Stimulated activated naive CD8-positive, alpha-beta T cell treated with anti-CD3 and anti-CD28 coated beads, Interleukin-15, amount 100 ng/mL, for 72 hours (primary cell): Measurements from ENCODE around the gene RNF222.
"Not testable (repeated sequence)": the region's sequence is repeated elsewhere in the genome, so short reads cannot be mapped to it uniquely, and the experiment has no call there.

Experiments used
- ATAC-seq: fragments of 150-1000 bp; cut with Tn5 transposase; 2 replicates; pipeline ENCODE4 v1.10.0; 2021; ENCODE audit warnings: mild to moderate bottlenecking, moderate library complexity
- DNase-seq, 2 donors: peaks; one replicate each; pipeline ENCODE4 v3.0.0; 2021 to 2022
- H3K27ac Mint-ChIP-seq, 2 donors: one replicate each; pipeline ENCODE4 v1.8.0; 2022; ENCODE audit warnings: mild to moderate bottlenecking in 2 of 2, mixed read lengths in 2 of 2, moderate library complexity in 2 of 2
- H3K27me3 Mint-ChIP-seq: one replicate; pipeline ENCODE4 v1.8.0; 2022; ENCODE audit warnings: mixed read lengths
- H3K4me1 Mint-ChIP-seq: one replicate; pipeline ENCODE4 v1.8.0; 2022; ENCODE audit warnings: mild to moderate bottlenecking, mixed read lengths
- H3K4me3 Mint-ChIP-seq, 2 donors: one replicate each; pipeline ENCODE4 v1.8.0; 2022; ENCODE audit warnings: mild to moderate bottlenecking in 2 of 2, mixed read lengths in 2 of 2, moderate library complexity in 1 of 2
- H3K9me3 Mint-ChIP-seq, 2 donors: one replicate each; pipeline ENCODE4 v1.8.0; 2022; ENCODE audit warnings: mixed read lengths in 2 of 2

The RNF222 gene

GRCh38 chr17:8376271-8377067 is 21.2 kb downstream of the RNF222 start, which contains the start of gene KRABD2:
Gene KRABD2 (minus strand): TSS chr17:8376704.
- H3K27ac Mint-ChIP-seq = peak within 1 kb of the TSS; percentile 84 to 93
- ATAC-seq (peak; percentile 99), DNase-seq (peak; percentile 87 to 91)
- H3K4me3 Mint-ChIP-seq = peak within 1 kb of the TSS; percentile 80 to 90
- no peaks in the 10 kb centered on the region for H3K27me3 Mint-ChIP-seq
- H3K4me1 Mint-ChIP-seq = peaks cover 61% of the 10 kb centered on the region
- no peaks in the 10 kb centered on the region for H3K9me3 Mint-ChIP-seq

- Mint-ChIP-seq H3K4me1 (peaks cover 55% of the 10 kb centered on the region), H3K4me3 (peak overlapping the region; percentile 80 to 90), H3K27me3 (no peaks in the 10 kb centered on the region), H3K27ac (peak overlapping the region; percentile 84 to 93), H3K9me3 (no peaks in the 10 kb centered on the region)
- no peak for ATAC-seq
- DNase-seq = no peak
Measured at GRCh38 chr17:8375738-8376259, 21.8 kb downstream of the RNF222 start.

- H3K4me1 Mint-ChIP-seq = peaks cover 36% of the 10 kb centered on the region
- not testable (repeated sequence) for H3K27me3 Mint-ChIP-seq, H3K4me3 Mint-ChIP-seq, ATAC-seq, DNase-seq, H3K9me3 Mint-ChIP-seq
- H3K27ac Mint-ChIP-seq = peak overlapping the region in 1 of 2 donors; percentile 46
Measured at GRCh38 chr17:8373856-8374255, 23.8 kb downstream of the RNF222 start.

GRCh38 chr17:8372422-8372821 is 25.2 kb downstream of the RNF222 start:
- DNase-seq (no peak), ATAC-seq (no peak)
- no peak overlapping the region for H3K27ac Mint-ChIP-seq
- peaks cover 21% of the 10 kb centered on the region for H3K4me1 Mint-ChIP-seq
- H3K4me3 Mint-ChIP-seq = no peak overlapping the region
- no peaks in the 10 kb centered on the region for H3K9me3 Mint-ChIP-seq
- H3K27me3 Mint-ChIP-seq = no peaks in the 10 kb centered on the region

GRCh38 chr17:8371786-8372185 is 25.8 kb downstream of the RNF222 start:
- Mint-ChIP-seq H3K4me3 (no peak overlapping the region), H3K27ac (no peak overlapping the region), H3K27me3 (no peaks in the 10 kb centered on the region), H3K4me1 (peaks cover 16% of the 10 kb centered on the region), H3K9me3 (no peaks in the 10 kb centered on the region)
- ATAC-seq (no peak), DNase-seq (no peak)

- ATAC-seq (no peak), DNase-seq (no peak)
- no peaks in the 10 kb centered on the region for H3K9me3 Mint-ChIP-seq
- H3K4me3 Mint-ChIP-seq = no peak overlapping the region
- no peak overlapping the region for H3K27ac Mint-ChIP-seq
- H3K4me1 Mint-ChIP-seq = peaks cover under 1% of the 10 kb centered on the region
- no peaks in the 10 kb centered on the region for H3K27me3 Mint-ChIP-seq
Measured at GRCh38 chr17:8369944-8370343, 27.7 kb downstream of the RNF222 start.

GRCh38 chr17:8368193-8368592 is 29.4 kb downstream of the RNF222 start:
- Mint-ChIP-seq H3K27ac (no peak overlapping the region), H3K9me3 (no peaks in the 10 kb centered on the region), H3K4me3 (no peak overlapping the region), H3K27me3 (no peaks in the 10 kb centered on the region), H3K4me1 (no peaks in the 10 kb centered on the region)
- ATAC-seq (no peak), DNase-seq (no peak)

- Mint-ChIP-seq H3K27me3 (no peaks in the 10 kb centered on the region), H3K27ac (no peak overlapping the region), H3K9me3 (no peaks in the 10 kb centered on the region), H3K4me3 (no peak overlapping the region), H3K4me1 (no peaks in the 10 kb centered on the region)
- DNase-seq (no peak), ATAC-seq (no peak)
Measured at GRCh38 chr17:8366231-8366630, 31.4 kb downstream of the RNF222 start.

GRCh38 chr17:8365143-8365542 is 32.5 kb downstream of the RNF222 start:
- Mint-ChIP-seq H3K4me1 (peaks cover 2% of the 10 kb centered on the region), H3K27me3 (no peaks in the 10 kb centered on the region), H3K27ac (peak overlapping the region in 1 of 2 donors; percentile 51), H3K4me3 (no peak overlapping the region), H3K9me3 (no peaks in the 10 kb centered on the region)
- DNase-seq (no peak), ATAC-seq (no peak)

GRCh38 chr17:8362651-8363332 is 34.8 kb downstream of the RNF222 start:
- Mint-ChIP-seq H3K4me1 (peaks cover 11% of the 10 kb centered on the region), H3K4me3 (no peak overlapping the region), H3K27me3 (no peaks in the 10 kb centered on the region), H3K27ac (no peak overlapping the region), H3K9me3 (no peaks in the 10 kb centered on the region)
- ATAC-seq (no peak), DNase-seq (no peak)

GRCh38 chr17:8360751-8361150 is 36.9 kb downstream of the RNF222 start:
- Mint-ChIP-seq H3K4me3 (no peak overlapping the region), H3K4me1 (peaks cover 11% of the 10 kb centered on the region), H3K27ac (no peak overlapping the region), H3K27me3 (no peaks in the 10 kb centered on the region), H3K9me3 (no peaks in the 10 kb centered on the region)
- DNase-seq (no peak), ATAC-seq (no peak)

GRCh38 chr17:8360260-8360659 is 37.4 kb downstream of the RNF222 start:
- ATAC-seq (no peak), DNase-seq (no peak)
- Mint-ChIP-seq H3K27ac (no peak overlapping the region), H3K4me3 (no peak overlapping the region), H3K9me3 (no peaks in the 10 kb centered on the region), H3K4me1 (peaks cover 11% of the 10 kb centered on the region), H3K27me3 (no peaks in the 10 kb centered on the region)

- Mint-ChIP-seq H3K9me3 (no peaks in the 10 kb centered on the region), H3K4me3 (no peak overlapping the region), H3K27me3 (no peaks in the 10 kb centered on the region), H3K4me1 (peaks cover 11% of the 10 kb centered on the region), H3K27ac (no peak overlapping the region)
- no peak for DNase-seq
- no peak for ATAC-seq
Measured at GRCh38 chr17:8359769-8360168, 37.9 kb downstream of the RNF222 start.

GRCh38 chr17:8357910-8358309 is 39.7 kb downstream of the RNF222 start:
- ATAC-seq = no peak
- H3K4me1 Mint-ChIP-seq = peaks cover 11% of the 10 kb centered on the region

GRCh38 chr17:8354236-8354635 is 43.4 kb downstream of the RNF222 start:
- H3K4me1 Mint-ChIP-seq = no peaks in the 10 kb centered on the region
- H3K4me3 Mint-ChIP-seq = no peak overlapping the region
- DNase-seq (no peak), ATAC-seq (no peak)
- peak overlapping the region in 1 of 2 donors; percentile 16 for H3K27ac Mint-ChIP-seq
- peaks cover 13% of the 10 kb centered on the region for H3K27me3 Mint-ChIP-seq
- no peaks in the 10 kb centered on the region for H3K9me3 Mint-ChIP-seq

More at GRCh38 chr17:8357910-8358309, 39.7 kb downstream of the RNF222 start:
- no peak overlapping the region for H3K27ac Mint-ChIP-seq
- H3K9me3 Mint-ChIP-seq = no peaks in the 10 kb centered on the region
- no peaks in the 10 kb centered on the region for H3K27me3 Mint-ChIP-seq
- DNase-seq = no peak
- H3K4me3 Mint-ChIP-seq = no peak overlapping the region

- peak overlapping the region in 1 of 2 donors; percentile 19 for H3K27ac Mint-ChIP-seq
- ATAC-seq (no peak), DNase-seq (no peak)
- H3K27me3 Mint-ChIP-seq = peaks cover 13% of the 10 kb centered on the region
- H3K4me3 Mint-ChIP-seq = no peak overlapping the region
- no peaks in the 10 kb centered on the region for H3K9me3 Mint-ChIP-seq
- H3K4me1 Mint-ChIP-seq = no peaks in the 10 kb centered on the region
Measured at GRCh38 chr17:8353736-8354135, 43.9 kb downstream of the RNF222 start.
